ENCODE measurements around the gene KCNQ1. TPM values are rescaled to one million over a fixed set of nuclear protein-coding genes. Genes with fewer than 3 reads are reported as not detected.

The KCNQ1 gene
- total RNA-seq, 2 donors from 2014 or later = 51.4 to 55.8 TPM

- H3K4me3 ChIP-seq = no peak overlapping the region
- TF ChIP-seq CTCF (IDR thresholded peaks at IDR 0.05) = no peak
- no peaks in the 10 kb centered on the region for H3K27me3 ChIP-seq
- no peak overlapping the region for H3K9ac ChIP-seq (ENCODE audit: low read depth in 2 of 2, low read length in 2 of 2)
- H3K36me3 ChIP-seq = no peaks in the 10 kb centered on the region
- H3K4me1 ChIP-seq = no peaks in the 10 kb centered on the region
- no peak for DNase-seq
- intact Hi-C loops (cut with DNase I) = loop anchor here (10.0 kb wide), 1 partner anchor 175 kb away; the partner anchor contains the start of gene CDKN1C
- no peak overlapping the region for H3K27ac ChIP-seq
- H3K9me3 ChIP-seq = no peaks in the 10 kb centered on the region
Measured at GRCh38 chr11:2709429-2709828, 264.6 kb downstream of the KCNQ1 start.

GRCh38 chr11:2711161-2711560 lies 266.4 kb downstream of the KCNQ1 start:
- Histone ChIP-seq H3K4me3 (no peak overlapping the region), H3K36me3 (no peaks in the 10 kb centered on the region), H3K9ac (ENCODE audit: low read depth in 2 of 2, low read length in 2 of 2) (no peak overlapping the region), H3K27ac (no peak overlapping the region), H3K27me3 (no peaks in the 10 kb centered on the region), H3K4me1 (no peaks in the 10 kb centered on the region), H3K9me3 (no peaks in the 10 kb centered on the region)
- intact Hi-C loops (cut with DNase I) = no loop called here
- no peak for TF ChIP-seq CTCF (IDR thresholded peaks at IDR 0.05)
- no peak for DNase-seq

- H3K9ac ChIP-seq (ENCODE audit: low read depth in 2 of 2, low read length in 2 of 2) = no peak overlapping the region
- no peaks in the 10 kb centered on the region for H3K27me3 ChIP-seq
- no peaks in the 10 kb centered on the region for H3K9me3 ChIP-seq
- H3K4me3 ChIP-seq = no peak overlapping the region
- H3K36me3 ChIP-seq = no peaks in the 10 kb centered on the region
- DNase-seq = no peak
- no peak for TF ChIP-seq CTCF (IDR thresholded peaks at IDR 0.05)
- H3K4me1 ChIP-seq = no peaks in the 10 kb centered on the region
- H3K27ac ChIP-seq = no peak overlapping the region
- intact Hi-C loops (cut with DNase I) = no loop called here
Measured at GRCh38 chr11:2713094-2713493, 268.3 kb downstream of the KCNQ1 start.

- no peak for TF ChIP-seq CTCF (IDR thresholded peaks at IDR 0.05)
Measured at GRCh38 chr11:2713661-2714462, 269.1 kb downstream of the KCNQ1 start.

GRCh38 chr11:2714463-2714800 lies 269.6 kb downstream of the KCNQ1 start:
- Histone ChIP-seq H3K9ac (ENCODE audit: low read depth in 2 of 2, low read length in 2 of 2) (no peak overlapping the region), H3K9me3 (no peaks in the 10 kb centered on the region), H3K4me3 (no peak overlapping the region), H3K27me3 (no peaks in the 10 kb centered on the region), H3K27ac (no peak overlapping the region), H3K4me1 (no peaks in the 10 kb centered on the region), H3K36me3 (no peaks in the 10 kb centered on the region)
- intact Hi-C loops (cut with DNase I) = no loop called here
- TF ChIP-seq CTCF (IDR thresholded peaks at IDR 0.05) = no peak
- no peak for DNase-seq

More at GRCh38 chr11:2713661-2714462, 269.1 kb downstream of the KCNQ1 start:
- intact Hi-C loops (cut with DNase I) = no loop called here
- Histone ChIP-seq H3K36me3 (no peaks in the 10 kb centered on the region), H3K4me1 (no peaks in the 10 kb centered on the region), H3K27ac (no peak overlapping the region), H3K9me3 (no peaks in the 10 kb centered on the region), H3K27me3 (no peaks in the 10 kb centered on the region), H3K9ac (ENCODE audit: low read depth in 2 of 2, low read length in 2 of 2) (no peak overlapping the region), H3K4me3 (no peak overlapping the region)
- no peak for DNase-seq
